ENCODE measurements around the gene SELENOT.

DNA sequence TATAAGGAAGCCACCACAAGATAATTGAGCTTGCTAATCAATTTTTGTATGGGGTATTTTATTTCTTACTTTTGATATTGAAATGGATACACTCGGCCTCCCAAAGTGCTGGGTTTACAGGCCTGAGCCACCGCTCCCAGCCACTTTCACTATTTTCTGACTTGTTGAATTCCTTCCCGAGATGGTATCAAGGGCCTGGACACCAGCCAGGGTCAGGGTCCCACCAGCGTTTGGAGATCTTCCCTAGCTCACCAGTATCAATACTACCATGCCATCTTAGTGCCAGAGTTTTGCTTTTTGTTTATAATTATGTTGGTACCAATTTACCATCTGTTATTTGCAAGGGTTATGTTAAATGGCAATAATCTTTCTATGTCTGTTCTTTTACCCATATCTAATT, 5.5 kb upstream of the SELENOT start:
- no peak for TF ChIP-seq CTCF (IDR thresholded peaks at IDR 0.05; ENCODE audit: low read depth, low read length, missing input control)
- no peak for TF ChIP-seq JUND (IDR thresholded peaks at IDR 0.05)
- TF ChIP-seq, protein P1, sequence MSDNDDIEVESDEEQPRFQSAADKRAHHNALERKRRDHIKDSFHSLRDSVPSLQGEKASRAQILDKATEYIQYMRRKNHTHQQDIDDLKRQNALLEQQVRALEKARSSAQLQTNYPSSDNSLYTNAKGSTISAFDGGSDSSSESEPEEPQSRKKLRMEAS (IDR thresholded peaks at IDR 0.05) = no peak
- no peak for TF ChIP-seq GABPA (IDR thresholded peaks at IDR 0.05 in 1 of 2, conservative IDR thresholded peaks at IDR 0.05 in 1 of 2)
- no peak for TF ChIP-seq EGR1 (IDR thresholded peaks at IDR 0.05; ENCODE audit: low read depth in 2 of 2)
- TF ChIP-seq, protein P2, sequence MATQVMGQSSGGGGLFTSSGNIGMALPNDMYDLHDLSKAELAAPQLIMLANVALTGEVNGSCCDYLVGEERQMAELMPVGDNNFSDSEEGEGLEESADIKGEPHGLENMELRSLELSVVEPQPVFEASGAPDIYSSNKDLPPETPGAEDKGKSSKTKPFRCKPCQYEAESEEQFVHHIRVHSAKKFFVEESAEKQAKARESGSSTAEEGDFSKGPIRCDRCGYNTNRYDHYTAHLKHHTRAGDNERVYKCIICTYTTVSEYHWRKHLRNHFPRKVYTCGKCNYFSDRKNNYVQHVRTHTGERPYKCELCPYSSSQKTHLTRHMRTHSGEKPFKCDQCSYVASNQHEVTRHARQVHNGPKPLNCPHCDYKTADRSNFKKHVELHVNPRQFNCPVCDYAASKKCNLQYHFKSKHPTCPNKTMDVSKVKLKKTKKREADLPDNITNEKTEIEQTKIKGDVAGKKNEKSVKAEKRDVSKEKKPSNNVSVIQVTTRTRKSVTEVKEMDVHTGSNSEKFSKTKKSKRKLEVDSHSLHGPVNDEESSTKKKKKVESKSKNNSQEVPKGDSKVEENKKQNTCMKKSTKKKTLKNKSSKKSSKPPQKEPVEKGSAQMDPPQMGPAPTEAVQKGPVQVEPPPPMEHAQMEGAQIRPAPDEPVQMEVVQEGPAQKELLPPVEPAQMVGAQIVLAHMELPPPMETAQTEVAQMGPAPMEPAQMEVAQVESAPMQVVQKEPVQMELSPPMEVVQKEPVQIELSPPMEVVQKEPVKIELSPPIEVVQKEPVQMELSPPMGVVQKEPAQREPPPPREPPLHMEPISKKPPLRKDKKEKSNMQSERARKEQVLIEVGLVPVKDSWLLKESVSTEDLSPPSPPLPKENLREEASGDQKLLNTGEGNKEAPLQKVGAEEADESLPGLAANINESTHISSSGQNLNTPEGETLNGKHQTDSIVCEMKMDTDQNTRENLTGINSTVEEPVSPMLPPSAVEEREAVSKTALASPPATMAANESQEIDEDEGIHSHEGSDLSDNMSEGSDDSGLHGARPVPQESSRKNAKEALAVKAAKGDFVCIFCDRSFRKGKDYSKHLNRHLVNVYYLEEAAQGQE (IDR thresholded peaks at IDR 0.05) = no peak
- no peak for TF ChIP-seq RAD21 (IDR thresholded peaks at IDR 0.05)
- no peak for TF ChIP-seq YY1 (IDR thresholded peaks at IDR 0.05)
